Vagina (tissue), 2 donors: ENCODE measurements around the gene CCDC137. TPM values are rescaled to one million over a fixed set of nuclear protein-coding genes. Genes with fewer than 3 reads are reported as not detected.

ENCODE experiments used
- DNase-seq, 2 donors: peaks; one replicate each; pipeline ENCODE4 v3.0.0-alpha.2; 2017; ENCODE audit errors: extremely low spot score in 2 of 2
- H3K27ac ChIP-seq: fragments of 200-600 bp; sonication (generic); one replicate; pipeline ENCODE4 v1.5.1; 2019
- H3K27me3 ChIP-seq: fragments of 200-600 bp; sonication (generic); one replicate; pipeline ENCODE4 v1.5.1; 2019
- H3K36me3 ChIP-seq, 2 donors: fragments of 200-600 bp; sonication (generic); one replicate each; pipeline ENCODE4 v1.5.1; 2017 to 2019
- H3K4me1 ChIP-seq: fragments of 200-600 bp; sonication (generic); one replicate; pipeline ENCODE4 v1.5.1; 2019
- H3K4me3 ChIP-seq, 2 donors: fragments of 200-600 bp; sonication (generic); 1 replicate in 1 of 2; 2 replicates in 1 of 2; pipeline ENCODE4 v1.5.1; 2016 to 2019
- H3K9me3 ChIP-seq: fragments of 200-600 bp; sonication (generic); one replicate; pipeline ENCODE4 v1.5.1; 2019
- POLR2A ChIP-seq, 2 donors: fragments of 450-650 bp; IDR thresholded peaks; one replicate each; pipeline ENCODE4 v1.6.1; 2017; ENCODE audit warnings: antibody characterized with exemption in 2 of 2, mild to moderate bottlenecking in 2 of 2, moderate library complexity in 2 of 2
- POLR2AphosphoS5 ChIP-seq, 2 donors: sonication (generic); formaldehyde crosslinking; IDR thresholded peaks; one replicate each; pipeline ENCODE4 v1.9.0; 2017; ENCODE audit warnings: antibody characterized with exemption in 2 of 2, mild to moderate bottlenecking in 2 of 2, low read depth in 1 of 2; ENCODE audit not compliant: insufficient read depth in 1 of 2
- intact Hi-C: fragments of 100-400 bp; cut with DNase I; formaldehyde crosslinking; loops from one replicate; pipeline ENCODE4 v1.15.1; 2023
- total RNA-seq: library from RNA; depleted of rRNA; stranded (reverse); fragments of >200 nt; gene quantifications from one replicate; pipeline ENCODE4 v1.2.3, GENCODE V29; 2016
- TF ChIP-seq, protein P1 (sequence below), 3 experiments: fragments of 450-650 bp in 2 of 3; fragments of 200-600 bp in 1 of 3; sonication (generic) in 1 of 3; IDR thresholded peaks; one replicate each; pipeline ENCODE4 v1.5.1; 2017 to 2019; ENCODE audit warnings: antibody characterized with exemption in 3 of 3, mild to moderate bottlenecking in 2 of 3, moderate library complexity in 2 of 3

CCDC137 gene
- total RNA-seq, 1 donor from 2014 or later = 13.8 TPM

- TF ChIP-seq POLR2AphosphoS5 (IDR thresholded peaks at IDR 0.05; ENCODE audit: insufficient read depth in 1 of 2, low read depth in 1 of 2) (no peak), POLR2A (IDR thresholded peaks at IDR 0.05) (no peak)
- TF ChIP-seq, protein P1, sequence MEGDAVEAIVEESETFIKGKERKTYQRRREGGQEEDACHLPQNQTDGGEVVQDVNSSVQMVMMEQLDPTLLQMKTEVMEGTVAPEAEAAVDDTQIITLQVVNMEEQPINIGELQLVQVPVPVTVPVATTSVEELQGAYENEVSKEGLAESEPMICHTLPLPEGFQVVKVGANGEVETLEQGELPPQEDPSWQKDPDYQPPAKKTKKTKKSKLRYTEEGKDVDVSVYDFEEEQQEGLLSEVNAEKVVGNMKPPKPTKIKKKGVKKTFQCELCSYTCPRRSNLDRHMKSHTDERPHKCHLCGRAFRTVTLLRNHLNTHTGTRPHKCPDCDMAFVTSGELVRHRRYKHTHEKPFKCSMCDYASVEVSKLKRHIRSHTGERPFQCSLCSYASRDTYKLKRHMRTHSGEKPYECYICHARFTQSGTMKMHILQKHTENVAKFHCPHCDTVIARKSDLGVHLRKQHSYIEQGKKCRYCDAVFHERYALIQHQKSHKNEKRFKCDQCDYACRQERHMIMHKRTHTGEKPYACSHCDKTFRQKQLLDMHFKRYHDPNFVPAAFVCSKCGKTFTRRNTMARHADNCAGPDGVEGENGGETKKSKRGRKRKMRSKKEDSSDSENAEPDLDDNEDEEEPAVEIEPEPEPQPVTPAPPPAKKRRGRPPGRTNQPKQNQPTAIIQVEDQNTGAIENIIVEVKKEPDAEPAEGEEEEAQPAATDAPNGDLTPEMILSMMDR (IDR thresholded peaks at IDR 0.05) = no peak
- no peaks in the 10 kb centered on the region for H3K27me3 ChIP-seq
- H3K9me3 ChIP-seq = no peaks in the 10 kb centered on the region
- no peak overlapping the region for H3K4me3 ChIP-seq
- no peak overlapping the region for H3K27ac ChIP-seq
- no peaks in the 10 kb centered on the region for H3K36me3 ChIP-seq
- intact Hi-C loops = no loop called here
- H3K4me1 ChIP-seq = no peaks in the 10 kb centered on the region
- no peak for DNase-seq
Measured at GRCh38 chr17:81644976-81645952, 21.3 kb upstream of the CCDC137 start.

- Histone ChIP-seq H3K4me1 (no peaks in the 10 kb centered on the region), H3K27ac (no peak overlapping the region), H3K27me3 (no peaks in the 10 kb centered on the region), H3K9me3 (no peaks in the 10 kb centered on the region), H3K4me3 (no peak overlapping the region), H3K36me3 (no peaks in the 10 kb centered on the region)
- no peak for DNase-seq
- TF ChIP-seq POLR2AphosphoS5 (IDR thresholded peaks at IDR 0.05; ENCODE audit: insufficient read depth in 1 of 2, low read depth in 1 of 2) (no peak), POLR2A (IDR thresholded peaks at IDR 0.05) (no peak)
- TF ChIP-seq, protein P1 (IDR thresholded peaks at IDR 0.05) = no peak
- intact Hi-C loops = no loop called here
Measured at GRCh38 chr17:81646869-81647600, 19.5 kb upstream of the CCDC137 start.

DNA sequence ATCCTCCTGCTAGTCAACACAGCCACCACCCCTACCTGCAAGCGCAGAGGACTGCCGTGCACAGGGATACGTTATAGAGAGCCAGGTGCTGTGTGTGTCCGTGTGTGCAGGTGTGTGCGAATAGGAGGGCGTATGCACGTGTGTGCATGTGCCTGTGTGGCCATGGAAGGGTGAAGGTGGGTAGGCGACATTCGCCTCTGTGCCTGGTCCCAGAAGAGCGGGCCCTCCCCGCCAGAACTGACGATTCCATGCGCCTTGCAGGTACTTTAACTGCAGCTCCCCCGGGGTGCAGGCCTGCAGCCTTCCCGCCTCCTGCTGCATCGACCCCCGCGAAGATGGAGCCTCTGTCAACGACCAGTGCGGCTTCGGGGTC, 18.9 kb upstream of the CCDC137 start:
- intact Hi-C loops = no loop called here
- no peak for TF ChIP-seq POLR2AphosphoS5 (IDR thresholded peaks at IDR 0.05; ENCODE audit: insufficient read depth in 1 of 2, low read depth in 1 of 2)
- TF ChIP-seq, protein P1 (IDR thresholded peaks at IDR 0.05) = no peak
- TF ChIP-seq POLR2A (IDR thresholded peaks at IDR 0.05) = no peak
- H3K36me3 ChIP-seq = no peaks in the 10 kb centered on the region

GRCh38 chr17:81648013-81648706, 18.4 kb upstream of the CCDC137 start:
- no peak overlapping the region for H3K4me3 ChIP-seq

More for the DNA sequence above, 18.9 kb upstream of the CCDC137 start:
- DNase-seq = no peak
- H3K9me3 ChIP-seq = no peaks in the 10 kb centered on the region
- no peak overlapping the region for H3K4me3 ChIP-seq
- H3K27me3 ChIP-seq = no peaks in the 10 kb centered on the region
- H3K27ac ChIP-seq = no peak overlapping the region
- no peaks in the 10 kb centered on the region for H3K4me1 ChIP-seq

More at GRCh38 chr17:81648013-81648706, 18.4 kb upstream of the CCDC137 start:
- H3K27ac ChIP-seq = no peak overlapping the region
- no peaks in the 10 kb centered on the region for H3K9me3 ChIP-seq
- H3K4me1 ChIP-seq = no peaks in the 10 kb centered on the region
- no peaks in the 10 kb centered on the region for H3K36me3 ChIP-seq
- no peak for DNase-seq
- intact Hi-C loops = no loop called here
- no peaks in the 10 kb centered on the region for H3K27me3 ChIP-seq
- TF ChIP-seq POLR2AphosphoS5 (IDR thresholded peaks at IDR 0.05; ENCODE audit: insufficient read depth in 1 of 2, low read depth in 1 of 2) (no peak), POLR2A (IDR thresholded peaks at IDR 0.05) (no peak)
- TF ChIP-seq, protein P1 (IDR thresholded peaks at IDR 0.05) = no peak
